OCI-LY7 (cell line): ENCODE results near the gene ALDH1A2. TPM values are rescaled to one million over a fixed set of nuclear protein-coding genes. Genes with fewer than 3 reads are reported as not detected.

Experiments used
- BruUV-seq: library from RNA; stranded (reverse); fragments of 400-500 nt; replicated peaks from 2 replicates; lab custom pipeline; 2021; lab: Mats Ljungman, UMichigan
- CTCF ChIA-PET: fragments of 300-600 bp; sonication (Branson Sonifier 250); formaldehyde crosslinking; loops from one replicate; lab custom pipeline; 2022; ENCODE audit warnings: antibody characterized with exemption; ENCODE audit not compliant: unreplicated experiment; lab: Charles Lee
- POLR2A ChIA-PET: fragments of 300-600 bp; sonication (Branson Sonifier 250); formaldehyde crosslinking; loops from one replicate; lab custom pipeline; 2022; ENCODE audit warnings: antibody characterized with exemption; lab: Charles Lee
- DNase-seq: peaks from one replicate; pipeline ENCODE4 v3.0.0-alpha.2; 2015; ENCODE audit warnings: low spot score
- H2AFZ ChIP-seq: fragments of 200-600 bp; sonication (generic), shearing (Covaris generic); 2 replicates; pipeline ENCODE4 v1.6.1; 2014; ENCODE audit warnings: mild to moderate bottlenecking, antibody characterized with exemption, low read length, moderate library complexity
- H3K27ac ChIP-seq: fragments of 200-600 bp; sonication (generic); 2 replicates; pipeline ENCODE4 v1.5.1; 2014; ENCODE audit warnings: mixed run types, low read depth, mild to moderate bottlenecking, moderate library complexity, low read length, inconsistent platforms; ENCODE audit not compliant: poor library complexity, severe bottlenecking
- H3K36me3 ChIP-seq: fragments of 200-600 bp; sonication (generic); 2 replicates; pipeline ENCODE4 v1.6.1; 2014; ENCODE audit warnings: mild to moderate bottlenecking, antibody characterized with exemption, low read length, moderate library complexity, mixed read lengths; ENCODE audit not compliant: insufficient read depth
- H3K4me1 ChIP-seq: fragments of 200-600 bp; sonication (generic); 2 replicates; pipeline ENCODE4 v1.5.1; 2014; ENCODE audit warnings: mild to moderate bottlenecking, low read length; ENCODE audit not compliant: insufficient read depth, poor library complexity, severe bottlenecking
- H3K4me2 ChIP-seq: fragments of 200-600 bp; sonication (generic); 2 replicates; pipeline ENCODE4 v1.6.1; 2014; ENCODE audit warnings: mild to moderate bottlenecking, low read length
- H3K4me3 ChIP-seq: fragments of 200-600 bp; sonication (generic); 2 replicates; pipeline ENCODE4 v1.5.1; 2014; ENCODE audit warnings: mild to moderate bottlenecking, low read depth, low read length; ENCODE audit not compliant: poor library complexity, severe bottlenecking
- H3K79me2 ChIP-seq: fragments of 200-600 bp; sonication (generic); 2 replicates; pipeline ENCODE4 v1.6.1; 2016; ENCODE audit warnings: low read depth, mild to moderate bottlenecking, low read length, moderate library complexity, mixed read lengths; ENCODE audit not compliant: insufficient read depth
- H3K9me2 ChIP-seq: fragments of 200-600 bp; sonication (generic); 2 replicates; pipeline ENCODE4 v1.6.1; 2016; ENCODE audit warnings: mild to moderate bottlenecking, low read length, mixed read lengths; ENCODE audit not compliant: insufficient read depth
- H3K9me3 ChIP-seq: fragments of 200-600 bp; sonication (generic); 2 replicates; pipeline ENCODE4 v1.6.1; 2014; ENCODE audit warnings: mild to moderate bottlenecking, mixed run types, low read length, mixed read lengths
- H4K20me1 ChIP-seq: fragments of 200-600 bp; sonication (generic); 2 replicates; pipeline ENCODE4 v1.6.1; 2014; ENCODE audit warnings: mild to moderate bottlenecking, antibody characterized with exemption, low read length, moderate library complexity, mixed read lengths; ENCODE audit not compliant: insufficient read depth
- CTCF ChIP-seq: fragments of 200-600 bp; sonication (generic); conservative IDR thresholded peaks from 2 replicates; pipeline ENCODE4 v1.5.1; 2014; ENCODE audit warnings: mild to moderate bottlenecking, antibody characterized with exemption, low read length, moderate library complexity, mixed read lengths
- EZH2phosphoT487 ChIP-seq: fragments of 200-600 bp; sonication (generic); IDR thresholded peaks from 2 replicates; pipeline ENCODE4 v1.6.1; 2018; ENCODE audit warnings: low read depth, borderline replicate concordance, mild to moderate bottlenecking, mixed run types, antibody characterized with exemption, low read length, moderate library complexity, mixed read lengths
- intact Hi-C: fragments of 100-400 bp; cut with micrococcal nuclease; formaldehyde crosslinking; loops from one replicate; pipeline ENCODE4 v1.10.0; 2022; ENCODE audit not compliant: unreplicated experiment
- total RNA-seq, 2 experiments: library from RNA; depleted of rRNA in 1 of 2; stranded (reverse); fragments of >200 nt in 1 of 2; shearing (Covaris generic) in 1 of 2; gene quantifications; 2 replicates each; pipeline ENCODE4 v1.2.3, GENCODE V29; 2014 to 2022

The ALDH1A2 gene
- total RNA-seq, 2 experiments from 2014 or later: not detected

- intact Hi-C loops: no loop called here
- H3K4me3 ChIP-seq: no peak overlapping the region
- no peak overlapping the region for H3K27ac ChIP-seq
Observed at GRCh38 chr15:57909388-57909787, 156.1 kb downstream of the ALDH1A2 start.

GRCh38 chr15:57903626-57904025 lies 161.9 kb downstream of the ALDH1A2 start:
- H3K27ac ChIP-seq: no peak overlapping the region
- TF ChIP-seq EZH2phosphoT487 (no peak), CTCF (no peak)
- H3K4me1 ChIP-seq: no peaks in the 10 kb centered on the region
- H3K36me3 ChIP-seq: no peaks in the 10 kb centered on the region
- ChIA-PET CTCF (no interaction called here), POLR2A (no interaction called here)
- H2AFZ ChIP-seq: no peak overlapping the region
- intact Hi-C loops: no loop called here
- H3K4me3 ChIP-seq: no peak overlapping the region
- H3K4me2 ChIP-seq: no peak overlapping the region
- BruUV-seq: no TSS peak
- H3K79me2 ChIP-seq: no peaks in the 10 kb centered on the region
- DNase-seq: no peak
- H3K9me3 ChIP-seq: no peaks in the 10 kb centered on the region
- H3K9me2 ChIP-seq: no peaks in the 10 kb centered on the region
- no peaks in the 10 kb centered on the region for H4K20me1 ChIP-seq

More at GRCh38 chr15:57909388-57909787, 156.1 kb downstream of the ALDH1A2 start:
- ChIA-PET CTCF (no interaction called here), POLR2A (no interaction called here)
- Histone ChIP-seq H3K4me2 (no peak overlapping the region), H3K9me3 (no peaks in the 10 kb centered on the region), H4K20me1 (no peaks in the 10 kb centered on the region), H3K79me2 (no peaks in the 10 kb centered on the region), H3K9me2 (no peaks in the 10 kb centered on the region), H3K4me1 (no peaks in the 10 kb centered on the region), H2AFZ (no peak overlapping the region), H3K36me3 (no peaks in the 10 kb centered on the region)
- no peak for TF ChIP-seq EZH2phosphoT487
- TF ChIP-seq CTCF: no peak
- BruUV-seq: no TSS peak
- DNase-seq: no peak

Other genes with a start within 250 kb of the ALDH1A2 start
- gene AQP9, start 72.7 kb upstream of the ALDH1A2 start, total RNA-seq (2014; rRNA removed; shearing (Covaris generic)): not detected in 2 replicates
- not detected in 2 replicates for gene AQP9, start 72.7 kb upstream of the ALDH1A2 start, total RNA-seq (2022)